Activated naive CD4-positive, alpha-beta T cell treated with Interleukin-2 at 50 U/mL for 16 hours (primary cell): ENCODE measurements around the gene CES1.
A peak's percentile ranks its signal among the peaks of the same experiment; 100 is the strongest.
"Not testable (repeated sequence)": the region's sequence is repeated elsewhere in the genome, so short reads cannot be mapped to it uniquely, and the experiment has no call there.

Source experiments
- DNase-seq: peaks from one replicate; pipeline ENCODE4 v3.0.0-alpha.2; 2020

Gene CES1

GRCh38 chr16:55782091-55782792, 50.7 kb downstream of the CES1 start:
- not testable (repeated sequence) for DNase-seq

GRCh38 chr16:55781456-55781855, 51.4 kb downstream of the CES1 start:
- DNase-seq, result not testable (repeated sequence)

GRCh38 chr16:55780095-55780407, 52.8 kb downstream of the CES1 start:
- DNase-seq, result not testable (repeated sequence)

GRCh38 chr16:55779402-55780094, 53.3 kb downstream of the CES1 start:
- DNase-seq, result no peak

- DNase-seq, result no peak
These were observed 54.1 kb downstream of the CES1 start for GRCh38 chr16:55778757-55779156.

GRCh38 chr16:55775857-55776256, 57.0 kb downstream of the CES1 start:
- DNase-seq, result no peak

GRCh38 chr16:55773859-55774549, 58.9 kb downstream of the CES1 start:
- no peak for DNase-seq

GRCh38 chr16:55765161-55765560, 67.7 kb downstream of the CES1 start:
- DNase-seq, result no peak

- DNase-seq, result no peak
These were observed 72.4 kb downstream of the CES1 start for GRCh38 chr16:55760310-55761001.

GRCh38 chr16:55759965-55760309, 73.0 kb downstream of the CES1 start:
- not testable (repeated sequence) for DNase-seq

GRCh38 chr16:55757595-55758527, 75.0 kb downstream of the CES1 start:
- not testable (repeated sequence) for DNase-seq

- no peak for DNase-seq
These were observed 75.9 kb downstream of the CES1 start for GRCh38 chr16:55756963-55757362.

GRCh38 chr16:55754056-55754455, 78.8 kb downstream of the CES1 start:
- DNase-seq, result no peak

GRCh38 chr16:55753145-55753631, 79.7 kb downstream of the CES1 start:
- peak; percentile 4 for DNase-seq
